22Rv1 (cell line): ENCODE results near the gene PLA1A.

Experiments
- H3K27ac ChIP-seq: fragments of 450-650 bp; 2 replicates; pipeline ENCODE4 v1.5.1; 2017
- ZFX ChIP-seq: fragments of 450-650 bp; IDR thresholded peaks from 2 replicates; pipeline ENCODE4 v1.6.1; 2017; ENCODE audit warnings: antibody characterized with exemption, borderline replicate concordance
- TF ChIP-seq, protein P1 (sequence below): fragments of 450-650 bp; IDR thresholded peaks from 2 replicates; pipeline ENCODE4 v1.5.1; 2017; ENCODE audit warnings: mild to moderate bottlenecking

Gene PLA1A

DNA sequence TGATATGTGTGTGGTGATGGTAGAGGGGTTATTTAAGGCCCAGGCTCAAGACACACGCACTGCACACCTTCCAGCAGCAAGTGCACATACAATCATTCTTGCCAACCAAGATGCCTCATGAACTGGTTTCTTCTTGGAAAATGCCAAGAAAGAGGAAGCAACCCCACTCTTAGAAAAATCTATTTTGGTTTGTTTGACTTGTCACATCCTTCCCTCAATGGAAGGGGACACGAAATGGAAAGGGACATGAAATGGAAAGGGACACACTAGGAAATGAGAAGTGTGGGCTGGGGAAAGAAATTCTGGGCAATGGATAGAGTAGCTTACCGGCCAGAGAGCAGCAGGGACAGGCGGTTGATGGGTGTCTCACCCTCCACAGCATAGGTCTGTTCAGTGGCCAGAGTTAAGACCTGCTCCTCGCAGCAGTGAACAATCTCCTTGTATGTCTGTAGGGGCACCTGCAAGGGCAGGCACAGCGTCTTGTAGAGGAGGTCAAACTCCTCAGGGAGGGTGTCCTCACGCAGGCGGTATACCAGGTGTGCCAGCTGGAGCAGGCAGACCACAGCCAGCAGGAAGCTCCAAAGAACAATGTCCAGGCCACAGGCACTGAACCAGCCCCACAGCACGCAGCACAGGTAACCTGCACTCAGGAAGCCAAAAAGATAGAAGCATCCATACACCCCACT lies 62.1 kb downstream of the PLA1A start:
- TF ChIP-seq, protein P1, sequence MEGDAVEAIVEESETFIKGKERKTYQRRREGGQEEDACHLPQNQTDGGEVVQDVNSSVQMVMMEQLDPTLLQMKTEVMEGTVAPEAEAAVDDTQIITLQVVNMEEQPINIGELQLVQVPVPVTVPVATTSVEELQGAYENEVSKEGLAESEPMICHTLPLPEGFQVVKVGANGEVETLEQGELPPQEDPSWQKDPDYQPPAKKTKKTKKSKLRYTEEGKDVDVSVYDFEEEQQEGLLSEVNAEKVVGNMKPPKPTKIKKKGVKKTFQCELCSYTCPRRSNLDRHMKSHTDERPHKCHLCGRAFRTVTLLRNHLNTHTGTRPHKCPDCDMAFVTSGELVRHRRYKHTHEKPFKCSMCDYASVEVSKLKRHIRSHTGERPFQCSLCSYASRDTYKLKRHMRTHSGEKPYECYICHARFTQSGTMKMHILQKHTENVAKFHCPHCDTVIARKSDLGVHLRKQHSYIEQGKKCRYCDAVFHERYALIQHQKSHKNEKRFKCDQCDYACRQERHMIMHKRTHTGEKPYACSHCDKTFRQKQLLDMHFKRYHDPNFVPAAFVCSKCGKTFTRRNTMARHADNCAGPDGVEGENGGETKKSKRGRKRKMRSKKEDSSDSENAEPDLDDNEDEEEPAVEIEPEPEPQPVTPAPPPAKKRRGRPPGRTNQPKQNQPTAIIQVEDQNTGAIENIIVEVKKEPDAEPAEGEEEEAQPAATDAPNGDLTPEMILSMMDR: no peak
- TF ChIP-seq ZFX: no peak
- H3K27ac ChIP-seq: no peak overlapping the region

DNA sequence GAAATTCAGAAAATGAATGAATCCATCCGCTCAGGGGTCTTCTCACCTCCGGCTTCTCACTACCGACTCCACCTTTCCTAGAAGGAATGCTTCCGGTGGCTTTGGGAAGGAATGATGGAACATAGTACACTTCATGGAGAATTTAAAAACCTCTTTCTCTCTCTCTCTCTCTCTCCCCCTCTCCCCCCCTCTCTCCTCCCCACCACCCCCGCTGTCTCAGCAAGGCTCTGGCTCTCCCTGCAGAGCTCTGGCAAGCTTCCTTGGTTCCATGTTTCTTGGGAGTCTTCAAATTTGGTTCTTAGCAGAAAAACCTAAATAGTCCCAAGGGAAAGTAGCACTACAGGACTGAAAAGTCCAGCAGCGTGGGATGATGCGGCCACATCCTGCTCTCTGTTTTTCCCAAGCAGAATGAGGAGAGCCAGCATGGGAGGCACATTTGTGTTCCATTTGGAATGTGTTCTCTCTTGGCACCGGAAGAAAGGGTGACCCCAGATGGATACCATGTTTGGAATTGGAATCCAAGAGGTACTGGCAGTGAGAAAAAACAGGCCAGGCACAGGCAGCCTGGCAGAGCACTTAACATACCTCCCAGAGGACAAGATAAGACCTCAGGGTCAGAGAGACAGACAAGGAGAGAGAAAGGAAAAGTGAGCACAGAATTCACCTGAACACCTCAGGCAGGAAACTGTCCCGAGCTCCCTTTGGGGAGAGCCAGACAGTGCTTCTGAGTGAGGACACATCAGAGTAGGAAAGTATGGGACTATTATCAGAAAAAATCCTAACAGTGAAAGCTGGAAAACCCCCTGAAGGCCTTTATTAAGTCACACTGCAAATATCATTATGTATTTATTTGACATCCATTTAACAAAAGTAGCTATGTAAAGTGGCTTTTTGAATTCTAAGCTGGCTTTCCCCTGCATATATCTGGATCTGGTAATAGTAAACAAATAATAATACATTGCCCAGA lies 63.1 kb downstream of the PLA1A start, which contains the start of gene POPDC2:
Gene POPDC2, minus strand, starts transcription at position 116 of the 967 bp plus-strand sequence. CDS start 166 bp downstream, outside the sequence.
- TF ChIP-seq ZFX: no peak
- TF ChIP-seq, protein P1: no peak
- no peak within 1 kb of the TSS for H3K27ac ChIP-seq

DNA sequence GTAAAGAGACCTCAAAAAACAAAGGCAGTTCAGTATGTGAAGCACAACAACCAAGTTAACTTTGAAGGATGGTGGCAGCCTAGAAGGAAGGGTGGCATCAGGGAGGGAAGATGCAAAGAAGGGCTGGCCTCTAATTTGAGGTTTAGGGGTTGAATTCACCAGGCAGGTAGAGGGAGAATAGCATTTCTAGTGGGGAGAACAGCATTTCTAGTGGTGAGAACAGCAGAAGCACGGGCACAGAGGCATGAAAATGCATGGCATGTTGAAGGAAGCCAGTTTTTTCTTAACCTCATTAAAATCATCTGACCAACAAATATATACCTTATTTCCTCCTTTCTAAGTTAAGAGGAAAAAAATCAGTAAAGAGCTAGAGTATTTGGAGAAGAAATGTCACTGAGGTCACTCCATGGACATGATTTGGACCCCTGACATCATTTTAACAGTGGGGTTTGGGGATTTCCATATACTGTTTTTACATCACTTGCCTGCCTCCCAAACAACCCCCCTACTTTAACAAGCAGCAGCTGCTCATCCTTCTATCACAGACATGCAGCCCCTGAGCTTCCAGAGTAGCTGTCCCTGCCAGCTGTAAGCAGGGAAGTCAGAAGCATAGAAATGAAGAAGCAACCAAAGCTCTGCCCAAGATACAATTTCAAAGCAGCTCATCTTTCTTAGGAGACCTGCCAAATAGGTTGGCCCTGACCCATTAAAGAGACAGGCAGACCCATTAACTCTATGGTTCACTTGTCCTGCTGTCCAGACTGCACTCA lies 65.1 kb downstream of the PLA1A start:
- peak overlapping the region; percentile 42 for H3K27ac ChIP-seq
- TF ChIP-seq, protein P1: peak; percentile 22; the same call in 1 of the 2 replicates
- no peak for TF ChIP-seq ZFX

DNA sequence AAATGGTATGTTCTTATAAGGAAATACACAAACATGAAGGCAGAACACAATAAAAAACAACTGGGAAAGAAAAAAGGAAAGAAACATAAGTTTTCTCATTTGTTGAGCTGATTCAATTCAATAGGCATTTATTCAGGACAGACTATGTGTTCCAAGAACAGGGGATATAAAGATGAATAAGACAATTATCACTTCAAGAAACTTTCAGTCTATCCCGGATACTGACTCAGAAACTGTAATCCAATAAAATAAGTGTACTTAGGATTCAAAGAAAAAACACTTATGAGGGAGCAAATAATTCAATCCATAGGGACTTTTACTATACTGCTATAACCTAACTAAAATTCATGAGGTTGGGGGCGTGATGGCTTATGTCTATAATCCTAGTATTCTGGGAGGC lies 66.2 kb downstream of the PLA1A start:
- no peak for TF ChIP-seq ZFX
- TF ChIP-seq, protein P1: no peak
- no peak overlapping the region for H3K27ac ChIP-seq

DNA sequence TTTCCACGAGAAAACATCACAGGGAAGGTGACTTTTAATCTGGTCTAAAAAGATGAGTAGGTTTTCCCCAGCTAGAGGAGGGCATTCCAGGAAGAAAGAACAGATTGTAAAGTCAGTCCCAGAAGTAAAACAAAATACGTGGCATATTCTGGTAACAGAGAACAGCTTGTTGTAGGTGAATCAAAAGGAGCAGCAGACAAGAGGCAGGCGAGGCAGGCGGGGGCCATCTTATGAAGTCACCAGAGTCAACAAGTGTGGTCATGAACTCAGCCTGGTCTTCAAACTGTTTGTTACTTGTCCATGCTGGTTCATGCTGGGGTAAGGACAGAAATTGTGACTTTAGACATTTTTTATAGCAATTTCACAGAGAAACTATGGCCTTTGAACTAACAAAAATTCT lies 66.7 kb downstream of the PLA1A start:
- H3K27ac ChIP-seq: no peak overlapping the region
- TF ChIP-seq ZFX: no peak
- TF ChIP-seq, protein P1: no peak

DNA sequence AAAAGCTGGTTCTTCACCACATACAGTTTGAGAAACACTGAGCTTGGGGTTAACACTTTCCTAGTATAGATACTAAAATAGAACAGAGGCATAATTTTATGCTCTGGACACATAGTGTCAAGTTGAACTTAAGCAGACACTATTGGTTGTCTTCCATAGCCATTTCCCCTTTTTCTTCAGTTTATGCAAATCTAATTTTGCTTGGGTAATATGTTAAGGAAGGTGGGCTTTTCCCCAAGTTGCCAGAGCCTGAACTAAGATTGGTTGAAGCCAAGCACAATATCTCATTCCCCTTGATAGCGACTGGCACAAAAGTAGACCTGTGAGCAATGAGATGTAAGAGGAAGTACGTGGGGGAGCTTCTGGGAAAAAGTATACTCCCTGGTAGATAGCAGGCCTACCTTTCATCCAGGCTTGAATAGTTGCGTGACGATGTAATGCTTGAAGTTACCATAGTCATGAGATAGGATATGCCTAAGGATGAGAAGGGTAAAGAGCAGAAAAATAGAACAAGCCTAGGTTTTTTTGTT lies 67.2 kb downstream of the PLA1A start:
- no peak overlapping the region for H3K27ac ChIP-seq
- no peak for TF ChIP-seq ZFX
- TF ChIP-seq, protein P1: no peak
